Measurements from ENCODE around the gene TFDP3.

DNA sequence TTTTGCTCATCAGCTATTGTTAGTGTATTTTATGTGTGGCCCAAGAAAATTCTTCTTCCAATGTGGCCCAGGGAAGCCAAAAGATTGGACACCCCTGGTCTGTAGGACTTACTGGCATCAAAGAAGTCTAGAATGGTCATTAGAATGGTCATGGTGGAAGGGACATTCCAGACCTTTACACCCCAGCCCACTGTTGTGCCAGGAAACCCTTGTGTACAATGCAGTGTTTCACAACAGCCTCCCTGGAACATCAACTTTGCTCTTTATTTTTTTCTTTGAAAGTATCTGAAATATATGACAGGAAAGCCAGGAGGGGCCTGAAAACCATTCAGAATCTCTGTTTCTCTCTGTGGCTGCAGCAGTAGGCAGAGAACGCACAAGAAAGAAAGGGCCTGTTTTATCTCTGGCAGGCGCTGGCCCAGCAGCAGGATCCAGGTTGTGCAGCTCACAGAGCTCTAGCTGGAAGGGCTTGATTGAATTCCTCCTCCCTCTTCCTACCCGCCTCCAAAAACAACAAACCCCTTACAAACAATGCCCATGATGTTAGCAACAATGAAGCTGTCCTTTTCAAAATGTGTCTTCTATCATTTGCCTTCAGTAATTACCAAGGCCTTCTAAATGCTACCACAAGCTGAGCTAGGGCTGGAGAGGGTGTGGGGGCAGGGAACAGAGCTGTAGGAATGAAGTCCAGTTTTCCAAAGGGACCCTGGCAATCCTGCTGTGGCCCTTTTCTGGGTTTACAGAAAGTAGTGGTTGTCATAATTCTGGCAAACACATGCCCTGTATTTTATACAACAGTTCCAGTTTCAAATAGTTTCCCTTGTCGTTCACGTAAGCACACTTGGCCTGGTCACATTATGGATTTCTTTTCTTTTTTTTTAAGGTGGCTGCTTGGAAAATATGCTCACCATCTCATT, 32.3 kb upstream of the TFDP3 start:
- TF ChIP-seq POLR2A (IDR thresholded peaks at IDR 0.05; ENCODE audit: low read depth): no peak
- TF ChIP-seq EP300 (IDR thresholded peaks at IDR 0.05): no peak
- TF ChIP-seq, protein P1, sequence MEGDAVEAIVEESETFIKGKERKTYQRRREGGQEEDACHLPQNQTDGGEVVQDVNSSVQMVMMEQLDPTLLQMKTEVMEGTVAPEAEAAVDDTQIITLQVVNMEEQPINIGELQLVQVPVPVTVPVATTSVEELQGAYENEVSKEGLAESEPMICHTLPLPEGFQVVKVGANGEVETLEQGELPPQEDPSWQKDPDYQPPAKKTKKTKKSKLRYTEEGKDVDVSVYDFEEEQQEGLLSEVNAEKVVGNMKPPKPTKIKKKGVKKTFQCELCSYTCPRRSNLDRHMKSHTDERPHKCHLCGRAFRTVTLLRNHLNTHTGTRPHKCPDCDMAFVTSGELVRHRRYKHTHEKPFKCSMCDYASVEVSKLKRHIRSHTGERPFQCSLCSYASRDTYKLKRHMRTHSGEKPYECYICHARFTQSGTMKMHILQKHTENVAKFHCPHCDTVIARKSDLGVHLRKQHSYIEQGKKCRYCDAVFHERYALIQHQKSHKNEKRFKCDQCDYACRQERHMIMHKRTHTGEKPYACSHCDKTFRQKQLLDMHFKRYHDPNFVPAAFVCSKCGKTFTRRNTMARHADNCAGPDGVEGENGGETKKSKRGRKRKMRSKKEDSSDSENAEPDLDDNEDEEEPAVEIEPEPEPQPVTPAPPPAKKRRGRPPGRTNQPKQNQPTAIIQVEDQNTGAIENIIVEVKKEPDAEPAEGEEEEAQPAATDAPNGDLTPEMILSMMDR (IDR thresholded peaks at IDR 0.05): no peak
